Vagina (tissue), 2 donors: ENCODE data around the gene TMEM220.

Source experiments
- POLR2A ChIP-seq, 2 donors: fragments of 450-650 bp; IDR thresholded peaks; one replicate each; pipeline ENCODE4 v1.6.1; 2017; ENCODE audit warnings: antibody characterized with exemption in 2 of 2, mild to moderate bottlenecking in 2 of 2, moderate library complexity in 2 of 2
- TF ChIP-seq, protein P1 (sequence below), 3 experiments: fragments of 450-650 bp in 2 of 3; fragments of 200-600 bp in 1 of 3; sonication (generic) in 1 of 3; IDR thresholded peaks; one replicate each; pipeline ENCODE4 v1.5.1; 2017 to 2019; ENCODE audit warnings: antibody characterized with exemption in 3 of 3, mild to moderate bottlenecking in 2 of 3, moderate library complexity in 2 of 3

DNA sequence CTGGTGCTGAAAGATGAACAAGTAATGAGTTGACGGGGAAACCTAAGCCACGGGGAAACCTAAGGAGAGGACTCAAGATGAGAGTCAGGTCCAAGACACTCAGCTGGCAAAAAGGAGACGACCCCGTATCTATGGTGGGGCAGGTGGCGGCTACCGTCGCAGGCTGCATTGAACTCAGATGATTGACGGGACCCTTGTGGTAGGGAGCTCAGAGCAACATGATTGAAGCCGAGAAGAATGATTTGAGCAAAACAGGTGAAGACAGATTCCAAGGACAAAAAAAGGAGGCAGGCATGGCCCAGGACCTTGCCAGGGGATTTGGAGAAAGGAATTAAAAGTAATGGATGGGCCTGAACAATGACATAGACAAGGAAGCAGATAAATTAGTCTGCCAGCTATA lies 65.3 kb downstream of the TMEM220 start:
- TF ChIP-seq, protein P1, sequence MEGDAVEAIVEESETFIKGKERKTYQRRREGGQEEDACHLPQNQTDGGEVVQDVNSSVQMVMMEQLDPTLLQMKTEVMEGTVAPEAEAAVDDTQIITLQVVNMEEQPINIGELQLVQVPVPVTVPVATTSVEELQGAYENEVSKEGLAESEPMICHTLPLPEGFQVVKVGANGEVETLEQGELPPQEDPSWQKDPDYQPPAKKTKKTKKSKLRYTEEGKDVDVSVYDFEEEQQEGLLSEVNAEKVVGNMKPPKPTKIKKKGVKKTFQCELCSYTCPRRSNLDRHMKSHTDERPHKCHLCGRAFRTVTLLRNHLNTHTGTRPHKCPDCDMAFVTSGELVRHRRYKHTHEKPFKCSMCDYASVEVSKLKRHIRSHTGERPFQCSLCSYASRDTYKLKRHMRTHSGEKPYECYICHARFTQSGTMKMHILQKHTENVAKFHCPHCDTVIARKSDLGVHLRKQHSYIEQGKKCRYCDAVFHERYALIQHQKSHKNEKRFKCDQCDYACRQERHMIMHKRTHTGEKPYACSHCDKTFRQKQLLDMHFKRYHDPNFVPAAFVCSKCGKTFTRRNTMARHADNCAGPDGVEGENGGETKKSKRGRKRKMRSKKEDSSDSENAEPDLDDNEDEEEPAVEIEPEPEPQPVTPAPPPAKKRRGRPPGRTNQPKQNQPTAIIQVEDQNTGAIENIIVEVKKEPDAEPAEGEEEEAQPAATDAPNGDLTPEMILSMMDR (IDR thresholded peaks at IDR 0.05), result no peak
- TF ChIP-seq POLR2A (IDR thresholded peaks at IDR 0.05), result no peak
